Lung microvascular endothelial cell (primary cell): ENCODE results near the gene TNNC1. TPM values are rescaled to one million over a fixed set of nuclear protein-coding genes. Genes with fewer than 3 reads are reported as not detected.

Experiments used
- DNase-seq, 2 donors: peaks; one replicate each; pipeline versions ENCODE4 v3.0.0 to v3.0.0-alpha.2; 2010; ENCODE audit warnings: low read depth in 2 of 2
- total RNA-seq: library from RNA; depleted of rRNA; stranded (reverse); fragments of >200 nt; gene quantifications from 2 replicates; pipeline ENCODE4 v1.2.1, GENCODE V29; 2014

TNNC1 gene
- total RNA-seq, 1 donor from 2014 or later = not detected

DNA sequence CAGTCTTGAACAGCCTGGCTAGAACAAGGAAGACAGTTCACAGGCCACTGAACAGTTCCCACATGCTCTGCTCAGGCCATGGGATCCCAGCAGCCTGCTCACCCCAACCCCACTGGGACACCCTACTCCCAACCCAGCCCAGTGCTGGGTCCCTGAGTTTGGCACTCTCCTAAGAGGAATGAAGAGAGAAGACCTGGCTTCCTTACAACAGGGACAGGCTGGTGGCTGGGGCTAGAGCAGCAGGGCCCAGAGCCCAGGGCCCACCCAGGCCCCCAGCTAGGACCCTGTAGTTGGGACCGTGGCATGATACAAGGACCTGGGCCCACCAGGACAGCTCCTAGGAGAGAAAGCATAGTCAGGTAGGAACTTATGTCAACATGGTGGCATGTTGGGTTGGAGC is 52.3 kb downstream of the TNNC1 start:
- no peak for DNase-seq

Other genes starting within 250 kb of the TNNC1 start
- not detected in 2 replicates for gene TLR9, start 228.4 kb downstream of the TNNC1 start, total RNA-seq
- gene TWF2, start 214.9 kb downstream of the TNNC1 start, total RNA-seq = 74.6 and 102 TPM in 2 replicates
- 10.9 and 14.3 TPM in 2 replicates for gene PPM1M, start 208.3 kb downstream of the TNNC1 start, total RNA-seq
- gene WDR82, start 175.4 kb downstream of the TNNC1 start, total RNA-seq = 70.0 and 78.8 TPM in 2 replicates
- gene GLYCTK, start 166.2 kb downstream of the TNNC1 start, total RNA-seq = 18.1 and 21.1 TPM in 2 replicates
- 1.1 and 2.6 TPM in 2 replicates for gene DNAH1, start 137.7 kb downstream of the TNNC1 start, total RNA-seq
- gene BAP1, start 44.0 kb downstream of the TNNC1 start, total RNA-seq = 66.7 and 84.7 TPM in 2 replicates
- gene PHF7, start 43.4 kb downstream of the TNNC1 start, total RNA-seq = 3.1 and 3.6 TPM in 2 replicates
- 12.9 and 30.5 TPM in 2 replicates for gene SEMA3G, start 8.9 kb downstream of the TNNC1 start, total RNA-seq
- 26.2 and 38.1 TPM in 2 replicates for gene NISCH, start 1.6 kb upstream of the TNNC1 start, total RNA-seq
- 136 and 224 TPM in 2 replicates for gene STAB1, start 41.3 kb upstream of the TNNC1 start, total RNA-seq
- 28.4 and 29.0 TPM in 2 replicates for gene NT5DC2, start 79.8 kb upstream of the TNNC1 start, total RNA-seq
- 7.3 and 8.3 TPM in 2 replicates for gene UQCC5, start 82.6 kb upstream of the TNNC1 start, total RNA-seq
- 42.7 and 53.2 TPM in 2 replicates for gene PBRM1, start 231.9 kb upstream of the TNNC1 start, total RNA-seq
- 47.5 and 63.1 TPM in 2 replicates for gene GNL3, start 232.0 kb upstream of the TNNC1 start, total RNA-seq